WTC11 (cell line): ENCODE data around the gene SFTA2.

ENCODE experiments used
- ATF1 ChIP-seq: sonication (generic); formaldehyde crosslinking; IDR thresholded peaks from 2 replicates; pipeline ENCODE4 v1.8.1; 2023; ENCODE audit warnings: mild to moderate bottlenecking, moderate library complexity, missing genetic modification reagents
- CBFB ChIP-seq: sonication (generic); formaldehyde crosslinking; IDR thresholded peaks from 2 replicates; pipeline ENCODE4 v1.8.1; 2022; ENCODE audit warnings: mild to moderate bottlenecking, low read depth, missing genetic modification reagents
- CDX4 ChIP-seq: fragments of 250-450 bp; sonication (Bioruptor Pico); IDR thresholded peaks from 2 replicates; pipeline ENCODE4 v1.9.0; 2021; ENCODE audit warnings: moderate library complexity, mild to moderate bottlenecking, inconsistent platforms, borderline replicate concordance
- CREM ChIP-seq: sonication (generic); formaldehyde crosslinking; IDR thresholded peaks from 2 replicates; pipeline ENCODE4 v1.8.1; 2022; ENCODE audit warnings: mild to moderate bottlenecking, missing genetic modification reagents, moderate library complexity
- FOXP1 ChIP-seq: sonication (generic); formaldehyde crosslinking; IDR thresholded peaks from 2 replicates; pipeline ENCODE4 v1.8.0; 2022; ENCODE audit warnings: missing genetic modification reagents, mild to moderate bottlenecking, moderate library complexity, borderline replicate concordance
- IRF1 ChIP-seq: sonication (generic); formaldehyde crosslinking; IDR thresholded peaks from 2 replicates; pipeline ENCODE4 v1.8.0; 2023; ENCODE audit warnings: missing genetic modification reagents
- MAX ChIP-seq: sonication (generic); formaldehyde crosslinking; IDR thresholded peaks from 2 replicates; pipeline ENCODE4 v1.8.0; 2022; ENCODE audit warnings: mild to moderate bottlenecking, missing genetic modification reagents
- NFE2L1 ChIP-seq: sonication (generic); formaldehyde crosslinking; IDR thresholded peaks from 2 replicates; pipeline ENCODE4 v1.8.1; 2023; ENCODE audit warnings: missing genetic modification reagents
- NR1H2 ChIP-seq: sonication (generic); formaldehyde crosslinking; IDR thresholded peaks from 2 replicates; pipeline ENCODE4 v1.9.0; 2021; ENCODE audit warnings: mild to moderate bottlenecking, moderate library complexity, missing genetic modification reagents
- NR2C2 ChIP-seq: sonication (generic); formaldehyde crosslinking; IDR thresholded peaks from 2 replicates; pipeline ENCODE4 v1.8.0; 2022; ENCODE audit warnings: mild to moderate bottlenecking, missing genetic modification reagents
- SP1 ChIP-seq: sonication (generic); formaldehyde crosslinking; conservative IDR thresholded peaks from 2 replicates; pipeline ENCODE4 v1.8.1; 2022; ENCODE audit warnings: missing genetic modification reagents
- USF2 ChIP-seq: sonication (generic); formaldehyde crosslinking; IDR thresholded peaks from 2 replicates; pipeline ENCODE4 v1.8.1; 2023; ENCODE audit warnings: mild to moderate bottlenecking, missing genetic modification reagents, moderate library complexity
- TF ChIP-seq, protein P1 (sequence below): fragments of 200-600 bp; IDR thresholded peaks from 2 replicates; pipeline ENCODE4 v1.8.0; 2022; ENCODE audit warnings: antibody characterized with exemption
- TF ChIP-seq, protein P2 (sequence below): sonication (generic); formaldehyde crosslinking; IDR thresholded peaks from 2 replicates; pipeline ENCODE4 v1.8.1; 2023; ENCODE audit warnings: mild to moderate bottlenecking, missing genetic modification reagents, borderline replicate concordance

- no peak for TF ChIP-seq MAX
- TF ChIP-seq CDX4 (CRISPR knock-in tag): no peak
- TF ChIP-seq USF2 (CRISPR knock-in tag): no peak
- TF ChIP-seq, protein P1, sequence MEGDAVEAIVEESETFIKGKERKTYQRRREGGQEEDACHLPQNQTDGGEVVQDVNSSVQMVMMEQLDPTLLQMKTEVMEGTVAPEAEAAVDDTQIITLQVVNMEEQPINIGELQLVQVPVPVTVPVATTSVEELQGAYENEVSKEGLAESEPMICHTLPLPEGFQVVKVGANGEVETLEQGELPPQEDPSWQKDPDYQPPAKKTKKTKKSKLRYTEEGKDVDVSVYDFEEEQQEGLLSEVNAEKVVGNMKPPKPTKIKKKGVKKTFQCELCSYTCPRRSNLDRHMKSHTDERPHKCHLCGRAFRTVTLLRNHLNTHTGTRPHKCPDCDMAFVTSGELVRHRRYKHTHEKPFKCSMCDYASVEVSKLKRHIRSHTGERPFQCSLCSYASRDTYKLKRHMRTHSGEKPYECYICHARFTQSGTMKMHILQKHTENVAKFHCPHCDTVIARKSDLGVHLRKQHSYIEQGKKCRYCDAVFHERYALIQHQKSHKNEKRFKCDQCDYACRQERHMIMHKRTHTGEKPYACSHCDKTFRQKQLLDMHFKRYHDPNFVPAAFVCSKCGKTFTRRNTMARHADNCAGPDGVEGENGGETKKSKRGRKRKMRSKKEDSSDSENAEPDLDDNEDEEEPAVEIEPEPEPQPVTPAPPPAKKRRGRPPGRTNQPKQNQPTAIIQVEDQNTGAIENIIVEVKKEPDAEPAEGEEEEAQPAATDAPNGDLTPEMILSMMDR: no peak
- no peak for TF ChIP-seq SP1 (CRISPR knock-in tag)
- no peak for TF ChIP-seq CBFB (CRISPR knock-in tag)
- no peak for TF ChIP-seq CREM (CRISPR knock-in tag)
- TF ChIP-seq IRF1 (CRISPR knock-in tag): no peak
- TF ChIP-seq, protein P2, sequence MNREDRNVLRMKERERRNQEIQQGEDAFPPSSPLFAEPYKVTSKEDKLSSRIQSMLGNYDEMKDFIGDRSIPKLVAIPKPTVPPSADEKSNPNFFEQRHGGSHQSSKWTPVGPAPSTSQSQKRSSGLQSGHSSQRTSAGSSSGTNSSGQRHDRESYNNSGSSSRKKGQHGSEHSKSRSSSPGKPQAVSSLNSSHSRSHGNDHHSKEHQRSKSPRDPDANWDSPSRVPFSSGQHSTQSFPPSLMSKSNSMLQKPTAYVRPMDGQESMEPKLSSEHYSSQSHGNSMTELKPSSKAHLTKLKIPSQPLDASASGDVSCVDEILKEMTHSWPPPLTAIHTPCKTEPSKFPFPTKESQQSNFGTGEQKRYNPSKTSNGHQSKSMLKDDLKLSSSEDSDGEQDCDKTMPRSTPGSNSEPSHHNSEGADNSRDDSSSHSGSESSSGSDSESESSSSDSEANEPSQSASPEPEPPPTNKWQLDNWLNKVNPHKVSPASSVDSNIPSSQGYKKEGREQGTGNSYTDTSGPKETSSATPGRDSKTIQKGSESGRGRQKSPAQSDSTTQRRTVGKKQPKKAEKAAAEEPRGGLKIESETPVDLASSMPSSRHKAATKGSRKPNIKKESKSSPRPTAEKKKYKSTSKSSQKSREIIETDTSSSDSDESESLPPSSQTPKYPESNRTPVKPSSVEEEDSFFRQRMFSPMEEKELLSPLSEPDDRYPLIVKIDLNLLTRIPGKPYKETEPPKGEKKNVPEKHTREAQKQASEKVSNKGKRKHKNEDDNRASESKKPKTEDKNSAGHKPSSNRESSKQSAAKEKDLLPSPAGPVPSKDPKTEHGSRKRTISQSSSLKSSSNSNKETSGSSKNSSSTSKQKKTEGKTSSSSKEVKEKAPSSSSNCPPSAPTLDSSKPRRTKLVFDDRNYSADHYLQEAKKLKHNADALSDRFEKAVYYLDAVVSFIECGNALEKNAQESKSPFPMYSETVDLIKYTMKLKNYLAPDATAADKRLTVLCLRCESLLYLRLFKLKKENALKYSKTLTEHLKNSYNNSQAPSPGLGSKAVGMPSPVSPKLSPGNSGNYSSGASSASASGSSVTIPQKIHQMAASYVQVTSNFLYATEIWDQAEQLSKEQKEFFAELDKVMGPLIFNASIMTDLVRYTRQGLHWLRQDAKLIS (CRISPR knock-in tag): no peak
- TF ChIP-seq NR2C2: no peak
- no peak for TF ChIP-seq NR1H2 (CRISPR knock-in tag)
- TF ChIP-seq ATF1 (CRISPR knock-in tag): no peak
- no peak for TF ChIP-seq NFE2L1 (CRISPR knock-in tag)
- TF ChIP-seq FOXP1: no peak
These were observed 33.1 kb downstream of the SFTA2 start for GRCh38 chr6:30898750-30899360.
